ENCODE measurements around the gene DSCAM. TPM values are rescaled to one million over a fixed set of nuclear protein-coding genes. Genes with fewer than 3 reads are reported as not detected.

DSCAM gene
- total RNA-seq, 4 donors from 2014 or later, result under 0.01 to 0.44 TPM; not detected in 2

DNA sequence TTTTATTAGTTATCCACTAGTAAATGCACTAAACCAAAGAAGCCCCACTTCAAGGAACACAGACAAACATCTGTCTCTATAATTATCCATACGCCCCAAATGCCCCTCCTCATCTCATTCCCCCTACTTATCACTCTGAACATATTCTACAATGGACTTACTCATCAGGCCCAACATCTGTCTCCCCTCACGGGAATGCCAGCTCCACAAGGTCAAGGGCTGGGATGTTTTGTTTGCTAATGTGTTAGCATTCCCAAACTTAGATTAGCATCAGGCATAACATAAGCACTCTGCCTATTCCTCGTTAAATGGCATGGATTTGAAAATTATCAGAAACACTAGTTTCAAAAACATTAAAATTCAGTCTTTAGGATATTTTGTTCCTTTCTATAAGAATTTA is 279.5 kb downstream of the DSCAM start:
- WGBS, 2 donors, result 32 to 37% methylated on average over 3 of the region's 3 CpGs
- H3K27ac ChIP-seq, result no peak overlapping the region
- H3K36me3 ChIP-seq, result no peaks in the 10 kb centered on the region
- H3K9me3 ChIP-seq, result no peaks in the 10 kb centered on the region
- TF ChIP-seq, protein P1, sequence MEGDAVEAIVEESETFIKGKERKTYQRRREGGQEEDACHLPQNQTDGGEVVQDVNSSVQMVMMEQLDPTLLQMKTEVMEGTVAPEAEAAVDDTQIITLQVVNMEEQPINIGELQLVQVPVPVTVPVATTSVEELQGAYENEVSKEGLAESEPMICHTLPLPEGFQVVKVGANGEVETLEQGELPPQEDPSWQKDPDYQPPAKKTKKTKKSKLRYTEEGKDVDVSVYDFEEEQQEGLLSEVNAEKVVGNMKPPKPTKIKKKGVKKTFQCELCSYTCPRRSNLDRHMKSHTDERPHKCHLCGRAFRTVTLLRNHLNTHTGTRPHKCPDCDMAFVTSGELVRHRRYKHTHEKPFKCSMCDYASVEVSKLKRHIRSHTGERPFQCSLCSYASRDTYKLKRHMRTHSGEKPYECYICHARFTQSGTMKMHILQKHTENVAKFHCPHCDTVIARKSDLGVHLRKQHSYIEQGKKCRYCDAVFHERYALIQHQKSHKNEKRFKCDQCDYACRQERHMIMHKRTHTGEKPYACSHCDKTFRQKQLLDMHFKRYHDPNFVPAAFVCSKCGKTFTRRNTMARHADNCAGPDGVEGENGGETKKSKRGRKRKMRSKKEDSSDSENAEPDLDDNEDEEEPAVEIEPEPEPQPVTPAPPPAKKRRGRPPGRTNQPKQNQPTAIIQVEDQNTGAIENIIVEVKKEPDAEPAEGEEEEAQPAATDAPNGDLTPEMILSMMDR (IDR thresholded peaks at IDR 0.05), result no peak
- no peak for TF ChIP-seq POLR2A (IDR thresholded peaks at IDR 0.05)
- TF ChIP-seq EP300 (IDR thresholded peaks at IDR 0.05), result no peak
- no peak overlapping the region for H3K4me3 ChIP-seq
- DNase-seq (ENCODE audit: low spot score in 2 of 2), result no peak
- H3K4me1 ChIP-seq, result no peaks in the 10 kb centered on the region
- no peaks in the 10 kb centered on the region for H3K27me3 ChIP-seq

DNA sequence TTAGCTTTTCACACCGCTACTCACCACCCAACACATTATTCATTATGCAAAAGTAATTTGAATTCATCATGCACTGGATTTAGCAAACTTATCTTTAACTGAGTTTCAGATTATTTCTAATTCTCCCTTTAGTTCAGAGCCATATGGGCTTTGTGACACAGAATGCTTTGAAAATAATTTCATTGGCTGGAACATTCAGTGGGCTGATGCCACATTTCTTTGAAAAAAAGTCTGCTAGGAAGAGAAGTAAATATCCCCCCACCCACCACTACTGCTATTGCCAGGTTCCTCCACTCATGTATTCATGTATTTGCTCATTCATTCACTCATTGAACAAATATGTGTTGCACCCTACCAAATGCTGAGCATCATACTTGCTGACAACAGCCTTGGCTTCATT is 280.5 kb downstream of the DSCAM start:
- no peak for TF ChIP-seq EP300 (IDR thresholded peaks at IDR 0.05)
- TF ChIP-seq POLR2A (IDR thresholded peaks at IDR 0.05), result no peak
- TF ChIP-seq, protein P1 (IDR thresholded peaks at IDR 0.05), result no peak
- no peaks in the 10 kb centered on the region for H3K36me3 ChIP-seq
- no peak for DNase-seq (ENCODE audit: low spot score in 2 of 2)
- H3K9me3 ChIP-seq, result no peaks in the 10 kb centered on the region
- H3K4me3 ChIP-seq, result no peak overlapping the region
- H3K4me1 ChIP-seq, result no peaks in the 10 kb centered on the region
- H3K27me3 ChIP-seq, result no peaks in the 10 kb centered on the region
- H3K27ac ChIP-seq, result no peak overlapping the region
- 67 to 76% methylated on average over 1 of the region's 1 CpG for WGBS, 2 donors

DNA sequence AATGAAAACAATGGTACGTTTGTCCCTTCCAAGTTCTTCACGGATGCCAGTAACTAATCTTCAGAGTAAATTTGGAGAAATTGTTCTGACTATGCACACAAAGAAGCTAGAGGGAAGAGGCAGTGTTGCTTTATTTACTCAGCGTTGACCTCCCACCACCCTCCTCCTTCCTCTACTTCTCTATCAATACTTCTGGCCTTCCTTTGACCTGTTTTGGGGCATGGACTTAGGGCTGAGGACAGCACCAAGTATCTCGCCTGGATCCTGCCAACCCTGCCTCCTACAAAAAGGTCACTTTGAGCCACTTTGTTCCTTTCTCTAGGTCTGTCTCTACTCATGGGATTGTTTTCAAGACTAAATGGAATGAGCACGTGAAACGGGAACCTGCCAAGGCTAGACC is 282.6 kb downstream of the DSCAM start:
- DNase-seq (ENCODE audit: low spot score in 2 of 2), result no peak

DNA sequence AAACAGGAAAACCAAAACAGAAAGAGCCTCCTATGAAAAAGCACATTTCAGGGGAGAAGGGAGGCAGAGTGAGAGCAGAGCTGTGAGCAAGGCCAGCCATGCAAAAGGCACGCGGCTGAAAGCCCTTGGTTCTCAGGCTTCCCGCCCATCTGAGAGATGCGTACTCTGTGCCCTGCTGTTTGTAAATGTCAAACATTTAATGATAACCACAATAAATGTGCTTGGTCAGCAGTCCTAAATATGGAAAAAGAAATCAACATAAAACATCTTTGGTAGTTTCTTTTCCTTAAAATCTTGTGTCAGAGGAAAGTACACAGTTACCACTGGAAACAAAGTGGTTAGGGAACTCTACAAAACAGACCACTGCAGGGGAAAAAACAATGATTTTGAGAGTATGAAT is 283.1 kb downstream of the DSCAM start:
- Histone ChIP-seq H3K36me3 (no peaks in the 10 kb centered on the region), H3K9me3 (no peaks in the 10 kb centered on the region), H3K4me3 (no peak overlapping the region), H3K4me1 (no peaks in the 10 kb centered on the region), H3K27me3 (no peaks in the 10 kb centered on the region), H3K27ac (no peak overlapping the region)
- 20 to 23% methylated on average over 4 of the region's 4 CpGs for WGBS, 2 donors
- no peak for DNase-seq (ENCODE audit: low spot score in 2 of 2)
- TF ChIP-seq EP300 (IDR thresholded peaks at IDR 0.05), result no peak
- TF ChIP-seq, protein P1 (IDR thresholded peaks at IDR 0.05), result no peak
- TF ChIP-seq POLR2A (IDR thresholded peaks at IDR 0.05), result no peak

More for the DNA sequence above, 282.6 kb downstream of the DSCAM start:
- no peak overlapping the region for H3K4me3 ChIP-seq
- no peak overlapping the region for H3K27ac ChIP-seq
- no peaks in the 10 kb centered on the region for H3K9me3 ChIP-seq
- H3K36me3 ChIP-seq, result no peaks in the 10 kb centered on the region
- 37 to 38% methylated on average over 6 of the region's 6 CpGs for WGBS, 2 donors
- TF ChIP-seq EP300 (IDR thresholded peaks at IDR 0.05) (no peak), POLR2A (IDR thresholded peaks at IDR 0.05) (no peak)
- TF ChIP-seq, protein P1 (IDR thresholded peaks at IDR 0.05), result no peak
- H3K4me1 ChIP-seq, result no peaks in the 10 kb centered on the region
- no peaks in the 10 kb centered on the region for H3K27me3 ChIP-seq

DNA sequence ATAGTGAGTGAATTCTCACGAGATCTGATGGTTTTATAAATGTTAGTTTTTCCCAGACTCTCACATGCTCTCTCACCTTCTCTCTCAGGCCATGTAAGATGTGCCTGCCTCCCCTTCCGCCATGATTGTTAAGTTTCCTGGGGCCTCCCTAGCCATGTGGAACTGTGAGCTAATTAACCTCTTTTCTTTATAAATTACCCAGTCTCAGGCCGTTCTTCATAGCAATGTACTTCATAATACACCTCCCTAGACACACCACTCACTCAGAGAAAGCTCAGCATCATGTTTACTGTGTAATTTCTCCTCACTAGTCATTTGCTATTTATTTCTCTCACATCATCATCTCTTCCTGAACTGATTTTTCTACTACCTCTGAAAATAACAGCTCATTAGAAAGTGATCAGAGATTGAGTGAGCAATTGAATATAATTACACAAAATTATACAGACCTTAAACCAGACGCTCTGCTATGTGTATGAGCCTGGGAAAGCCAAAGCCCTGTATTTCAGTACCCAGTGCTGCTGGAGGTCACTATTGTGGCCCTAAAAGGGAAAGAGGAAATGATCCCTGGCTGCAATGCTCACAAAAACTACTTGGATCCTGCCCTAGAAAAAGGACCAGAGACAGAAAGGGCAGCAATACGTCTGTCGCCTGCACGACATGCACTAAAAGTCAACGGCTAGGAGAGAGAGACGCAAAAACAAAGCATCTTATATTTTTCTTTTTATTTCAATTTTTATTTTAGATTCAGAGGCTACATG is 284.5 kb downstream of the DSCAM start:
- TF ChIP-seq POLR2A (IDR thresholded peaks at IDR 0.05), result no peak
- TF ChIP-seq, protein P1 (IDR thresholded peaks at IDR 0.05), result no peak
- TF ChIP-seq EP300 (IDR thresholded peaks at IDR 0.05), result no peak
- no peak for DNase-seq (ENCODE audit: low spot score in 2 of 2)
- Histone ChIP-seq H3K27me3 (no peaks in the 10 kb centered on the region), H3K4me1 (no peaks in the 10 kb centered on the region), H3K27ac (no peak overlapping the region), H3K36me3 (no peaks in the 10 kb centered on the region), H3K4me3 (no peak overlapping the region), H3K9me3 (no peaks in the 10 kb centered on the region)
- WGBS, 2 donors, result 65 to 67% methylated on average over 9 of the region's 9 CpGs
